ENCODE data around the gene SH3GL3.
A peak's percentile ranks its signal among the peaks of the same experiment; 100 is the strongest.

SH3GL3 gene

GRCh38 chr15:83565138-83565537, 118.0 kb downstream of the SH3GL3 start:
- DNase-seq: peak in 1 of 51 donors; percentile 46

- DNase-seq: peak in 1 of 51 donors; percentile 49
Observed at GRCh38 chr15:83565553-83566159, 118.5 kb downstream of the SH3GL3 start.

- DNase-seq: no peak
Observed at GRCh38 chr15:83567318-83567717, 120.2 kb downstream of the SH3GL3 start.

DNA sequence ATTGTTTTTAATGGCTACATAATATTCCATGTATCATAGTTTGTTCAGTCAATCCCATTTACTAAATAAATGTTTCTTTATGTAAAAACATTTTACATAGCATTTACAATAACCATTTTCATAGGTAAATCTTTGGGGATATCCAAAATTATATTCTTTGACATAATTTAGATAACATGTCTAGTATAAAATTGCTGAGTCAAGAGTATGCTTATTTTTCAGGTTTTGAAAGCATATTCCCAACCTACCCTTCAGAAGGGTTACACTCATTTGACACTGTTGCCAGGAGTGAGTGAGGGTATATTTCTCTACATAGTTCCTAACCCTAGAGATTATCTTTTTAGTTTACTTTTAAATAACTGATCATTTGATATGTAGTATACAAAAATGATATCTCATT, 122.2 kb downstream of the SH3GL3 start:
- no peak for DNase-seq

- DNase-seq: no peak
Observed at GRCh38 chr15:83570756-83571155, 123.6 kb downstream of the SH3GL3 start.

DNA sequence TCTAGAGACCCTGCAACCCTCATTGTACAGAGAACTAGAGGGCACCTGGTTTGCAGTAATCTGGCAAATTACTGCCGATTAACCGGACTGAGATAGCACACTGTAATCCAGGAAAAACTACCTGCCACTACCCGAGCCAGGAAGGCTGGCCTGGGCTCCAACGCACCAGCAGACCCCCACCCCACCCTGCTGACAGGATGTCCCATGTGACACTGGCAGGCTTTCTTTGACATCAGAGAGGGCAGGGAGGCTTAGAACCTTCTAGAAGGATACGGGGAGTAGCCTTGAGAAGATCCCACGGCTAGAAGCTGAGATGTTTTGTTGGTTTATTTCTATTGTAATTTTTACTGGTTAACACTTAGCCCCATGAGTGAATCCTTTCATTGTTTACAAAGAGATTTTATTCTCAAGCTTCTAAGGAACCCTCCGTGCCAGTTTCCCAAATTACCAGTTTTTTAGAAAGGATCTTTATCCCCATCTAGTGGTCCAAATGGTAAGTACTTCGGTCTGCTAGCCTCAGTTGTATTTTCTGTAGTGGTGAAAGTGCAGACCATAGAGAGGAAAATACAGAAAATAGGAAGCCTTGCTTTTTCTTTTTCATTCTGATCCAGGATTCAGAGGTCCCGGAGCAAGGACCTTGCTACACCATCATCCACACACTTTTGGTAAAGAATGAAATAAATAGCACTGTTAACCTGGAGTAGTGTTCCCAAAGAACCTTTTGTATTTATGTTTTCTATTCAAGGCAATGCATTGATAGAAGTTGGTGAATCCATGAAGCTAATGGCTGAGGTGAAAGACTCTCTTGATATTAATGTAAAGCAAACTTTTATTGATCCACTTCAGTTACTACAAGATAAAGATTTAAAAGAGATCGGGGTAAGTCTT, 124.9 kb downstream of the SH3GL3 start:
- DNase-seq: peak in 10 of 51 donors; percentile 12 to 81 (median 25)

DNA sequence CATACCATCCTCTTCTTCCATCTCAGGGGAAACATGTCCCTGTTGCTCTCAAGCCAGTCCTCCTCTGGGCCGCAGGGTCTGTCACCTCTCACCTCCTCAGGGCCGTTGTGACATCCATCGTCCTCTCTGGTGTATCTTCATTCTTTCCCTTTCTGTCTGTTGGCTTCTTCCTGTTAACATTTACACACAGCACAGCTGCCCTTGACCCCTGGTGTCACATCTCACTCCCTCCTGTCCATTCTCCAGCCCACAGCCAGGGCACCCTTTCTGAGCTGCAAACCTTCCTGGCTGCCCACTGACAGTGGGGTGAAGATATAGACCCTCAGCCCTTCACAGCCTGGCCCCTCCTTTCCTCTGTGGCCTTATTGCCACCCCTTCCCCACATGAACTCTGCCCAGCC, 127.2 kb downstream of the SH3GL3 start:
- DNase-seq: no peak

DNA sequence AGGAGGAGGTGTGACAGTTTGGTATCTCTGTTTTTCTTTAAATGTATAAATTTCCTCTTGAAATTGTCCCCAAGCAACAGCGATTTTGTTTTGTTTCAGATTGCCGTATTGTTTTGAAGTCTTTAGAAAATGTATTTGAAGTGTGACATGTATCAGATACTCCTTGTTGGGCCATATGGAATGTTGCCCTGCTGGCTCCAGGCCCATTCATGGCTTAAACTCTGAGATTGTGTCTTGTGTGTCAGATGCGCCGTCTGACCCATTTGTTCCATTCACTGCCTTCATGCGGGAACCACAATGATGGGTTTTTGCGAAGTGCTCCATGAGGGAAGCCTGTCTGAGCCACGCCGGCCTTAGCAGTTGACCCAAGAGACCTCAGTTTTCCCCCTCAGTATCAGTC, 131.6 kb downstream of the SH3GL3 start:
- DNase-seq: no peak

DNA sequence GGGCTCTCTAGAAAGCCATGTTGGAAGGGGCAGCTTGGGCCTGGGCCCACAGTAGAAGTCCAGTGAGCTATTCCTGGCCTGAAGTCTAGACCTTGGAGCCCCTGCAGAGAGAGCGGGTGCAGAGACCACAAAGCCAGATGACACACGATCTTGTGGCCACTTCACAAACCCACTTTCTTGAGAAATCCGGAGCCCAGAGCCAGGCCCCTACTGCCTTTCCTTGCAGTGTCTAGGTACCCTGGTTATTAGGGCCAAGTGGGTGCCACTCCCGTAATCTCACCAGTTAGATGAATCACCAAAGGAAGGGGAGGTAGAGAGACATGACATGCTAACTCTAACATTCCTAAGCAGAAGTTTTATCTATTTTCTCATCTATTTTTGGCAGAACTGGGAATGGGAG, 134.2 kb downstream of the SH3GL3 start:
- DNase-seq: no peak

- no peak for DNase-seq
Observed at GRCh38 chr15:83582381-83582780, 135.2 kb downstream of the SH3GL3 start.

DNA sequence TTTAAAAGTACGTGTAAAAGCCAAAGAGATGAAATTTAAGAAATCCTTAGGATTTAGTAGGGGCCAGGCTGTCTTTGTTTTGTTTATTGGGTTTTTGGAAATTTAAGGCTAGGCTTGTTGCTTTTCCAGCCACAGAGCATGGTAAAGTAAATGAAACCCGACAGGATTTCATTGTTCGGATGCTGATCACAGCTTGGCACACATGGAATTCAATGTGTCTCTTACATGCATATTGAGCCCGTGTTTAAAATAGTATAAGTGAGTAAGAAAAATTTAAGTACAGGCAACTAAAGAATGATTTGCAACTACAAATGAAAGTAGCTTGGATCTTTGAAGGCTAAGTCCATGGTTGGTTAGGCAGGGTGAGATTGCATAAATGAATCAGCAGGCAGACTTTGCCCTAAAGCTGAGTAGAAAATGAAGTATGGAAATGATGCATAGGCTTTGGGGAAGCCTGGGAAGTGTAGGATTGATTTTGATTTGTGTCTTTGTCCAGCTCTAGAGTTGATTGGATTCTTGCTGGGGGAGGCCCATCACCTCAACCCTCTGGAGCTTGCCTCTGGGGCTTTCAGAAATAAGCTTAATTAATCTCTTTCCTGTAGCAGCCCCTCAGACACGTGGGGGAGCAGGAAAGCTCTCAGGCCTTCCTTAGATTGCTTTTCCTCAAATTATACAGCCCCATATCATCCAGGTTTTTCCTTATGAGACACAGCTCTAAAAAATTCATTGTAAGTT, 138.6 kb downstream of the SH3GL3 start:
- DNase-seq: no peak

DNA sequence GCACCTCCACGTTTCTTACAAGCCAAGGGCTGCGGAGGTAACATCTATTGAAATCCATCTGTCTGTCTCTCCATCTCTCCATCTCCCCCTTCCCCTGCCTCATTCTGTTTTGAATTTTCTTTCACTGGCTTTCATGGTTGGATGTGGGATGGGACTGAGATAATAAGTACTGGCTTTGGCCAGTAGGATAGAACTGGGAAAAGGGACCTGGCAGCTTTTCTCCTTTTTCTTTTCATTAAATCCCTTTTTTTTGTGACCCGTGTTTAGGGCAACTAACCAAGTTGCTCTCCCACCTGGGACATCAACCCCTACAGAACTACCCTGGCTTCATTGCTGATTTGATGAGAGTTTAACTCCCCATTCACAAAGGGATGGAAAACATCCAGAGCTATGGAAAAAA, 139.9 kb downstream of the SH3GL3 start:
- no peak for DNase-seq

DNA sequence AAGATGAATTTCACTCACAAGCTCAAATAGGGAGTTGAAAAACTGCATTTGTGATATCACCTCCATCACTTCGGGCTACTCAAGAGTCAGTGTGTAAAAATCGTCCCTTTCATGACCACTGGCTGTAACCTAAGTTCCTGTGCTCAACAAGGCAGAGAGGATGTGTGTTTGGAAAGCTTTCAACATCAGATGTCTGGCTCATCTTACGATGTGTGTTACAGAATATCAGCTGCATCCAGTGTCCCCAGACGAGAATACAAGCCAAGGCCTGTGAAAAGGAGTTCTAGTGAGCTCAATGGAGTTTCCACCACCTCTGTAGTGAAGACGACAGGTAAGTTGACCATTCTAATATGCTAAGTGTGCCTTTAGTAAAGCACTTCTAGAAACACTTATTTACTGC, 141.3 kb downstream of the SH3GL3 start:
- DNase-seq: no peak

GRCh38 chr15:83592370-83593040, 145.4 kb downstream of the SH3GL3 start:
- DNase-seq: no peak

- DNase-seq: no peak
Observed at GRCh38 chr15:83595191-83595590, 148.1 kb downstream of the SH3GL3 start.

- no peak for DNase-seq
Observed at GRCh38 chr15:83598031-83598430, 150.9 kb downstream of the SH3GL3 start.

- no peak for DNase-seq
Observed at GRCh38 chr15:83602021-83602420, 154.9 kb downstream of the SH3GL3 start.

- no peak for DNase-seq
Observed at GRCh38 chr15:83604549-83604948, 157.4 kb downstream of the SH3GL3 start.

DNA sequence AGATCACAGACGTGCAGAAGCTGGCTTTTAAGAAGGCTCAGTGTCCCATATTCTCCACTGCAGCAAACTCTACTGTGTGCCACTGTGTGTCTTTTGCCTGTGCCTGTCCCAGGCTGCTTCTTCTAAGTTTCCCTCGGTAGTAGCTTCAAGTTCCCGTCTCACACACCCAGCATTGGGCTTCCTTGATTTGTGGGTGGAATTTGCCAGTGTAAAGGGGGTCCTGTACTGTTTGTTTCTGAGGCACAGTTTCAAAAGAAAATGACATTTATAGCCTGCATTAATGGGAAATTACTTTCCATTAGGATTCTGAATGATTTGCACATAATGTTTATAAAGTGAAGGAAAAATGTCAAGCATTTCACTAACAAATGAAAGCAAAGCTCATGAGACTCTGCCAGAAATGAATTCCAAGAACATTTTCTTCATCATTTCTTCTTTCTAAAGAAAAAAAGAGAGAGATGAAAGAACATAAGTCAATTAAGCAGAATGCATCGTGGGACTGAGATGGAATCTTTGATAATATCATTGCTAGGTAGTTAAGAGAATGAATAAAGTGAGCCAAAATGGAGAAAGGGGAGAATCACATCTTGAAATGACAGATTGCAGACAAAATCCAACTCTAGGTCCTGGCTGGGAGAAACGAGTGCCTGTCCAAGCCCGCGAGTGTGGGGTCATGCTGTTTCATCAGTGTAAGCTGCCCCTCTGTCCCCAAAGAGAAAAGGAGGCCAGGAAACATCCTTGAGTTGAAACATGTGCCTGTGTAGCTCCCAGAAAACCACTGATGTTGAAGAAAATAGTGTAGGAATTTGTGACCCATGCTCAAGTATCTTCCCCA, 158.2 kb downstream of the SH3GL3 start:
- no peak for DNase-seq

GRCh38 chr15:83610132-83610531, 163.0 kb downstream of the SH3GL3 start:
- DNase-seq: no peak

Data from hypothalamus (tissue), 51 donors.